H1 (cell line): Measurements from ENCODE around the gene SPAG16. TPM values are rescaled to one million over a fixed set of nuclear protein-coding genes. Genes with fewer than 3 reads are reported as not detected.

Source experiments
- CTCF ChIA-PET: fragments of 300-600 bp; sonication (Branson Sonifier 250); formaldehyde crosslinking; loops from one replicate; lab custom pipeline; 2021; ENCODE audit not compliant: partially characterized antibody; lab: Charles Lee
- POLR2A ChIA-PET: fragments of 300-600 bp; sonication (Branson Sonifier 250); formaldehyde crosslinking; loops from one replicate; lab custom pipeline; 2021; ENCODE audit warnings: inconsistent platforms; ENCODE audit not compliant: partially characterized antibody; lab: Charles Lee
- DNase-seq, 2 experiments: peaks; one replicate each; pipeline versions ENCODE4 v3.0.0 to v3.0.0-alpha.2; 2010 to 2022; ENCODE audit warnings: low spot score in 2 of 2, low read depth in 1 of 2, mixed read lengths in 1 of 2
- FAIRE-seq: peaks from 2 replicates; lab custom pipeline; 2011; peaks lifted over from hg19 to GRCh38; lab: Jason Lieb, UNC
- H2AFZ ChIP-seq: 2 replicates; pipeline ENCODE4 v1.8.1; 2012; ENCODE audit warnings: low read length, inconsistent platforms
- H2AK5ac ChIP-seq: 2 replicates; pipeline ENCODE4 v1.6.1; 2013; ENCODE audit warnings: low read depth, low read length
- H2BK120ac ChIP-seq: replicated peaks from 2 replicates; pipeline ENCODE3; 2013; ENCODE audit warnings: low read depth, low read length, inconsistent platforms
- H2BK12ac ChIP-seq: 2 replicates; pipeline ENCODE4 v1.6.1; 2013; ENCODE audit warnings: low read depth, low read length
- H2BK15ac ChIP-seq: 2 replicates; pipeline ENCODE4 v1.6.1; 2013; ENCODE audit warnings: low read length
- H2BK20ac ChIP-seq: 2 replicates; pipeline ENCODE4 v1.6.1; 2013; ENCODE audit warnings: low read length
- H2BK5ac ChIP-seq: 2 replicates; pipeline ENCODE4 v1.6.1; 2013; ENCODE audit warnings: low read depth, low read length
- H3K14ac ChIP-seq: 2 replicates; pipeline ENCODE4 v1.6.1; 2013; ENCODE audit warnings: inconsistent platforms; ENCODE audit not compliant: insufficient read length
- H3K18ac ChIP-seq: 2 replicates; pipeline ENCODE4 v1.6.1; 2013; ENCODE audit warnings: low read length; ENCODE audit errors: extremely low read depth
- H3K23ac ChIP-seq: 2 replicates; pipeline ENCODE4 v1.6.1; 2013; ENCODE audit warnings: inconsistent platforms; ENCODE audit not compliant: insufficient read length
- H3K23me2 ChIP-seq: 2 replicates; pipeline ENCODE4 v1.6.1; 2013; ENCODE audit warnings: low read depth, low read length
- H3K27ac ChIP-seq: 2 replicates; pipeline ENCODE4 v1.6.1; 2011; ENCODE audit warnings: low read depth, low read length, inconsistent platforms
- H3K27me3 ChIP-seq, 4 experiments: replicated peaks in 1 of 4; 1 replicate in 1 of 4; 2 replicates in 3 of 4; pipeline versions ENCODE4 v1.6.1 to v1.8.1; 2011 to 2013; ENCODE audit warnings: low read length in 3 of 4, mild to moderate bottlenecking in 3 of 4, inconsistent platforms in 2 of 4, mixed read lengths in 2 of 4, moderate library complexity in 1 of 4; ENCODE audit not compliant: control insufficient read depth in 3 of 4, insufficient read depth in 3 of 4; ENCODE audit errors: extremely low read depth in 1 of 4
- H3K36me3 ChIP-seq, 4 experiments: 2 replicates each; pipeline versions ENCODE4 v1.6.1 to v1.8.1; 2011 to 2013; ENCODE audit warnings: mild to moderate bottlenecking in 4 of 4, low read length in 3 of 4, moderate library complexity in 2 of 4, control low read depth in 1 of 4, inconsistent platforms in 1 of 4; ENCODE audit not compliant: insufficient read depth in 4 of 4, control insufficient read depth in 2 of 4
- H3K4ac ChIP-seq: replicated peaks from 2 replicates; pipeline ENCODE3; 2013; ENCODE audit warnings: low read length, low read depth, mixed read lengths, inconsistent platforms; ENCODE audit not compliant: insufficient read length
- H3K4me1 ChIP-seq, 4 experiments: replicated peaks in 1 of 4; 1 replicate in 1 of 4; 2 replicates in 3 of 4; pipeline versions ENCODE4 v1.6.1 to v1.8.1; 2011 to 2013; ENCODE audit warnings: low read length in 3 of 4, inconsistent platforms in 2 of 4, mixed read lengths in 1 of 4; ENCODE audit not compliant: insufficient read depth in 4 of 4, control insufficient read depth in 3 of 4
- H3K4me2 ChIP-seq, 2 experiments: 2 replicates each; pipeline versions ENCODE4 v1.6.1 to v1.8.1; 2011 to 2013; ENCODE audit warnings: low read depth in 2 of 2, low read length in 2 of 2, control low read depth in 1 of 2, inconsistent platforms in 1 of 2, mild to moderate bottlenecking in 1 of 2; ENCODE audit not compliant: insufficient read depth in 1 of 2
- H3K4me3 ChIP-seq, 4 experiments: fragments of 200-600, 300-600 bp in 1 of 4; sonication (generic), shearing (Covaris generic), sonication (Bioruptor Twin) in 1 of 4; 2 replicates each; pipeline versions ENCODE4 v1.5.1 to v1.8.1; 2011 to 2016; ENCODE audit warnings: low read length in 4 of 4, low read depth in 3 of 4, control low read depth in 2 of 4, inconsistent platforms in 2 of 4, mild to moderate bottlenecking in 2 of 4, mixed read lengths in 1 of 4, moderate library complexity in 1 of 4; ENCODE audit not compliant: insufficient read depth in 2 of 4; ENCODE audit errors: extremely low read depth in 1 of 4
- H3K56ac ChIP-seq: replicated peaks from 2 replicates; pipeline ENCODE3; 2013; ENCODE audit warnings: low read depth, mild to moderate bottlenecking, mixed read lengths, low read length, inconsistent platforms; ENCODE audit not compliant: insufficient read length
- H3K79me1 ChIP-seq: 2 replicates; pipeline ENCODE4 v1.6.1; 2013; ENCODE audit warnings: low read depth, low read length, control low read depth
- H3K79me2 ChIP-seq, 2 experiments: 2 replicates each; pipeline versions ENCODE4 v1.6.1 to v1.8.1; 2012 to 2013; ENCODE audit warnings: low read length in 2 of 2, mild to moderate bottlenecking in 2 of 2, inconsistent platforms in 1 of 2; ENCODE audit not compliant: insufficient read depth in 2 of 2, control insufficient read depth in 1 of 2
- H3K9ac ChIP-seq, 4 experiments: replicated peaks in 1 of 4; 1 replicate in 1 of 4; 2 replicates in 3 of 4; pipeline versions ENCODE4 v1.6.1 to v1.8.1; 2011 to 2013; ENCODE audit warnings: low read depth in 3 of 4, low read length in 3 of 4, control low read depth in 2 of 4, mild to moderate bottlenecking in 2 of 4, moderate library complexity in 2 of 4, inconsistent platforms in 1 of 4; ENCODE audit errors: extremely low read depth in 1 of 4
- H3K9me3 ChIP-seq, 2 experiments: 2 replicates each; pipeline versions ENCODE4 v1.6.1 to v1.8.1; 2012 to 2013; ENCODE audit warnings: mild to moderate bottlenecking in 2 of 2, moderate library complexity in 2 of 2, control low read depth in 1 of 2, inconsistent platforms in 1 of 2, low read depth in 1 of 2, low read length in 1 of 2, mixed read lengths in 1 of 2; ENCODE audit not compliant: insufficient read depth in 2 of 2
- H4K20me1 ChIP-seq, 2 experiments: replicated peaks in 1 of 2; 2 replicates each; pipeline versions ENCODE3 to v1.8.1; 2011 to 2013; ENCODE audit warnings: inconsistent platforms in 2 of 2, low read length in 2 of 2, mild to moderate bottlenecking in 1 of 2; ENCODE audit not compliant: insufficient read depth in 2 of 2, control insufficient read depth in 1 of 2
- H4K5ac ChIP-seq: 2 replicates; pipeline ENCODE4 v1.6.1; 2013; ENCODE audit warnings: low read length, low read depth, mixed read lengths, inconsistent platforms; ENCODE audit not compliant: insufficient read length
- H4K8ac ChIP-seq: 2 replicates; pipeline ENCODE4 v1.8.0; 2013; ENCODE audit warnings: mild to moderate bottlenecking, moderate library complexity, low read length, inconsistent platforms; ENCODE audit not compliant: insufficient read depth; ENCODE audit errors: extremely low read depth
- H4K91ac ChIP-seq: replicated peaks from 2 replicates; pipeline ENCODE3; 2013; ENCODE audit warnings: low read length, mixed read lengths, inconsistent platforms; ENCODE audit not compliant: insufficient read length
- ATF3 ChIP-seq: IDR thresholded peaks from 2 replicates; pipeline ENCODE4 v1.6.1; 2011; ENCODE audit warnings: low read depth, mild to moderate bottlenecking, low read length; ENCODE audit not compliant: insufficient read depth
- BACH1 ChIP-seq: IDR thresholded peaks from 2 replicates; pipeline ENCODE4 v1.6.1; 2012; ENCODE audit warnings: low read length, improper control_type of control experiment
- CBX8 ChIP-seq: fragments of 300-800, 300-1000 bp; sonication (generic); IDR thresholded peaks from 2 replicates; pipeline ENCODE4 v1.7.1; 2016; ENCODE audit warnings: low read depth, low read length, borderline replicate concordance
- E2F6 ChIP-seq: IDR thresholded peaks from 2 replicates; pipeline ENCODE4 v1.6.1; 2012; ENCODE audit warnings: inconsistent platforms
- WGBS, 2 experiments: shearing (Covaris generic) in 1 of 2; methylation state at CpG; one replicate each; pipeline versions ENCODE4 v1.1.6 to v1.1.7; 2013 to 2015; ENCODE audit warnings: low lambda C conversion rate in 2 of 2, mixed read lengths in 2 of 2, inconsistent platforms in 1 of 2, low coverage in 1 of 2, missing lambda C conversion rate in 1 of 2; ENCODE audit not compliant: insufficient replicate concordance in 2 of 2, insufficient coverage in 1 of 2, insufficient read length in 1 of 2; ENCODE audit errors: extremely low coverage in 1 of 2, missing lambda C conversion rate in 1 of 2; 5-methylcytosine and 5-hydroxymethylcytosine counted together
- polyA plus RNA-seq, 7 experiments: library from polyadenylated mRNA; depleted of rRNA in 3 of 7; stranded (reverse) in 5 of 7; unstranded in 2 of 7; fragments of >200 nt in 5 of 7; fragments of 200-250 nt in 2 of 7; gene quantifications; 1 replicate in 5 of 7; 2 replicates in 1 of 7; 4 replicates in 1 of 7; pipeline versions ENCODE4 v1.2.1 to v1.2.3, GENCODE V29; 2011 to 2013; ENCODE audit warnings: missing spikeins in 2 of 7, mixed read lengths in 2 of 7
- total RNA-seq: library from RNA; stranded (reverse); fragmentation: NEBNext Ultra II Directional; extraction: Animal tissue kit (Norgen Biotek cat#: 25700); gene quantifications from 2 replicates; pipeline ENCODE4 v1.2.1, GENCODE V29; 2021

SPAG16 gene
- total and polyA plus RNA-seq, 2 of the 8 experiments (the other 6 are each of a cell fraction or from before 2014, with no cell fraction given): 6.0 to 14.9 TPM

- H2BK120ac ChIP-seq: no peak overlapping the region
- no peak overlapping the region for H4K8ac ChIP-seq
- H4K20me1 ChIP-seq: no peaks in the 10 kb centered on the region
- no peak overlapping the region for H2BK15ac ChIP-seq
- no peak overlapping the region for H2BK5ac ChIP-seq
- H4K5ac ChIP-seq: no peak overlapping the region
- WGBS, 2 experiments: 86% methylated on average over 3 of the region's 3 CpGs; no CpG with 5 or more reads in 1 of the 2 experiments
- DNase-seq: no peak
- no peak overlapping the region for H3K14ac ChIP-seq
- ChIA-PET POLR2A (no interaction called here), CTCF (interaction anchor here (1.1 to 1.6 kb wide), 3 partner anchors 10 to 16 kb away, joined by 3 to 5 read pairs (median 4); no protein-coding TSS in a partner anchor)
- no peak overlapping the region for H3K23ac ChIP-seq
- H3K4me1 ChIP-seq: peaks cover 0 to 2% (median under 1%) of the 10 kb centered on the region in 4 experiments; a peak in 2 of 7 replicates
- no peak overlapping the region for H2BK12ac ChIP-seq
- H3K36me3 ChIP-seq: no peaks in the 10 kb centered on the region
- no peak overlapping the region for H3K18ac ChIP-seq
- H3K9me3 ChIP-seq: no peaks in the 10 kb centered on the region
- no peak overlapping the region for H3K4me2 ChIP-seq
- no peak overlapping the region for H2BK20ac ChIP-seq
- H3K9ac ChIP-seq: no peak overlapping the region
- H4K91ac ChIP-seq: no peak overlapping the region
- FAIRE-seq: no peak
- no peak overlapping the region for H2AFZ ChIP-seq
- H3K4ac ChIP-seq: no peak overlapping the region
- no peak overlapping the region for H3K4me3 ChIP-seq
- no peak overlapping the region for H2AK5ac ChIP-seq
- H3K27ac ChIP-seq: no peak overlapping the region
- H3K79me2 ChIP-seq: no peaks in the 10 kb centered on the region
- H3K56ac ChIP-seq: no peak overlapping the region
- no peaks in the 10 kb centered on the region for H3K23me2 ChIP-seq
- H3K79me1 ChIP-seq: no peaks in the 10 kb centered on the region
- H3K27me3 ChIP-seq: no peaks in the 10 kb centered on the region; a peak in 3 of 7 replicates
- TF ChIP-seq ATF3 (no peak), CBX8 (no peak), E2F6 (no peak), BACH1 (no peak)
These were observed 820.0 kb downstream of the SPAG16 start for GRCh38 chr2:214104219-214104618.
